GM18507 (cell line): ENCODE measurements around the gene KCNG2.
"Not testable (repeated sequence)": the region's sequence is repeated elsewhere in the genome, so short reads cannot be mapped to it uniquely, and the experiment has no call there.

Experiments
- DNase-seq: peaks from one replicate; pipeline ENCODE4 v3.0.0; 2011; ENCODE audit warnings: low read depth; ENCODE audit not compliant: insufficient read length; ENCODE audit errors: extremely low spot score
- FAIRE-seq: peaks from 2 replicates; lab custom pipeline; 2011; peaks lifted over from hg19 to GRCh38; lab: Jason Lieb, UNC

Gene KCNG2

GRCh38 chr18:79864006-79864725 is 66.4 kb downstream of the KCNG2 start:
- DNase-seq (no peak), FAIRE-seq (no peak)

GRCh38 chr18:79864955-79865354 is 67.2 kb downstream of the KCNG2 start:
- DNase-seq, FAIRE-seq: not testable (repeated sequence)

GRCh38 chr18:79865951-79866350 is 68.2 kb downstream of the KCNG2 start:
- not testable (repeated sequence) for FAIRE-seq

GRCh38 chr18:79866889-79867574 is 69.3 kb downstream of the KCNG2 start:
- DNase-seq (no peak), FAIRE-seq (no peak)

More at GRCh38 chr18:79865951-79866350, 68.2 kb downstream of the KCNG2 start:
- DNase-seq, result not testable (repeated sequence)

GRCh38 chr18:79867666-79868065 is 69.9 kb downstream of the KCNG2 start:
- DNase-seq, result no peak
- FAIRE-seq, result no peak

GRCh38 chr18:79868168-79868784 is 70.5 kb downstream of the KCNG2 start:
- FAIRE-seq, result no peak

GRCh38 chr18:79868811-79869541 is 71.2 kb downstream of the KCNG2 start:
- FAIRE-seq (no peak), DNase-seq (no peak)

More at GRCh38 chr18:79868168-79868784, 70.5 kb downstream of the KCNG2 start:
- no peak for DNase-seq

- DNase-seq (no peak), FAIRE-seq (no peak)
These were observed 72.0 kb downstream of the KCNG2 start for GRCh38 chr18:79869591-79870300.

GRCh38 chr18:79870301-79871025 is 72.7 kb downstream of the KCNG2 start:
- no peak for FAIRE-seq
- no peak for DNase-seq

- DNase-seq (no peak), FAIRE-seq (no peak)
These were observed 73.3 kb downstream of the KCNG2 start for GRCh38 chr18:79871026-79871390.

- no peak for FAIRE-seq
- DNase-seq, result no peak
These were observed 73.8 kb downstream of the KCNG2 start for GRCh38 chr18:79871481-79872091.

GRCh38 chr18:79872527-79873444 is 75.0 kb downstream of the KCNG2 start:
- DNase-seq (no peak), FAIRE-seq (no peak)

- no peak for FAIRE-seq
- no peak for DNase-seq
These were observed 75.8 kb downstream of the KCNG2 start for GRCh38 chr18:79873449-79874110.

GRCh38 chr18:79874553-79875530 is 77.1 kb downstream of the KCNG2 start:
- no peak for FAIRE-seq

GRCh38 chr18:79875531-79875919 is 77.8 kb downstream of the KCNG2 start:
- no peak for DNase-seq
- no peak for FAIRE-seq

More at GRCh38 chr18:79874553-79875530, 77.1 kb downstream of the KCNG2 start:
- DNase-seq, result no peak
